ENCODE data around the gene ADGB. TPM values are rescaled to one million over a fixed set of nuclear protein-coding genes. Genes with fewer than 3 reads are reported as not detected.

Gene ADGB
- total RNA-seq, 4 donors from 2014 or later = 0.40 TPM; not detected in 3

- TF ChIP-seq CTCF (IDR thresholded peaks at IDR 0.05) = no peak
- no peak for TF ChIP-seq POLR2A (IDR thresholded peaks at IDR 0.05)
- no peaks in the 10 kb centered on the region for H3K36me3 ChIP-seq
- WGBS, 2 donors = 98 to 100% methylated on average over 1 of the region's 1 CpG
- no peak overlapping the region for H3K4me3 ChIP-seq (replicated peaks in 1 of 3)
- H3K4me1 ChIP-seq = no peaks in the 10 kb centered on the region
- intact Hi-C loops (cut with DNase I) = no loop called here
- H3K27ac ChIP-seq = no peak overlapping the region
- no peak for DNase-seq
- no peaks in the 10 kb centered on the region for H3K9me3 ChIP-seq
- H3K27me3 ChIP-seq = no peaks in the 10 kb centered on the region
These were observed 231.2 kb downstream of the ADGB start for GRCh38 chr6:146829792-146830565.

GRCh38 chr6:146833157-146833556, 234.4 kb downstream of the ADGB start:
- DNase-seq = no peak
- no peaks in the 10 kb centered on the region for H3K27me3 ChIP-seq
- intact Hi-C loops (cut with DNase I) = no loop called here
- H3K4me3 ChIP-seq (replicated peaks in 1 of 3) = no peak overlapping the region
- H3K9me3 ChIP-seq = no peaks in the 10 kb centered on the region
- no peak overlapping the region for H3K27ac ChIP-seq
- H3K36me3 ChIP-seq = no peaks in the 10 kb centered on the region
- 69 to 83% methylated on average over 3 of the region's 3 CpGs for WGBS, 2 donors
- H3K4me1 ChIP-seq = no peaks in the 10 kb centered on the region
- TF ChIP-seq POLR2A (IDR thresholded peaks at IDR 0.05) (no peak), CTCF (IDR thresholded peaks at IDR 0.05) (no peak)

- H3K27me3 ChIP-seq = no peaks in the 10 kb centered on the region
- no peaks in the 10 kb centered on the region for H3K9me3 ChIP-seq
- DNase-seq = no peak
- H3K4me3 ChIP-seq (replicated peaks in 1 of 3) = no peak overlapping the region
- TF ChIP-seq POLR2A (IDR thresholded peaks at IDR 0.05) (no peak), CTCF (IDR thresholded peaks at IDR 0.05) (no peak)
- no peak overlapping the region for H3K27ac ChIP-seq
- intact Hi-C loops (cut with DNase I) = no loop called here
- H3K4me1 ChIP-seq = no peaks in the 10 kb centered on the region
- 82 to 90% methylated on average over 1 of the region's 1 CpG for WGBS, 2 donors
- no peaks in the 10 kb centered on the region for H3K36me3 ChIP-seq
These were observed 241.4 kb downstream of the ADGB start for GRCh38 chr6:146840216-146840615.

GRCh38 chr6:146840641-146841040, 241.9 kb downstream of the ADGB start:
- WGBS, 2 donors = 94 to 96% methylated on average over 3 of the region's 3 CpGs
- Histone ChIP-seq H3K27me3 (no peaks in the 10 kb centered on the region), H3K27ac (no peak overlapping the region), H3K36me3 (no peaks in the 10 kb centered on the region), H3K4me3 (replicated peaks in 1 of 3) (no peak overlapping the region), H3K9me3 (no peaks in the 10 kb centered on the region), H3K4me1 (no peaks in the 10 kb centered on the region)
- intact Hi-C loops (cut with DNase I) = no loop called here
- no peak for TF ChIP-seq CTCF (IDR thresholded peaks at IDR 0.05)
- TF ChIP-seq POLR2A (IDR thresholded peaks at IDR 0.05) = no peak
- no peak for DNase-seq

- 49 to 50% methylated on average over 1 of the region's 1 CpG for WGBS, 2 donors
- H3K36me3 ChIP-seq = no peaks in the 10 kb centered on the region
- DNase-seq = no peak
These were observed 248.7 kb downstream of the ADGB start for GRCh38 chr6:146847426-146847825.

More at GRCh38 chr6:146847426-146847825, 248.7 kb downstream of the ADGB start:
- H3K27ac ChIP-seq = no peak overlapping the region
- H3K27me3 ChIP-seq = no peaks in the 10 kb centered on the region
- H3K9me3 ChIP-seq = no peaks in the 10 kb centered on the region
- intact Hi-C loops (cut with DNase I) = no loop called here
- H3K4me1 ChIP-seq = no peaks in the 10 kb centered on the region
- TF ChIP-seq CTCF (IDR thresholded peaks at IDR 0.05) = no peak
- no peak for TF ChIP-seq POLR2A (IDR thresholded peaks at IDR 0.05)
- H3K4me3 ChIP-seq (replicated peaks in 1 of 3) = no peak overlapping the region

Measured in thyroid gland (tissue), 4 donors.